Activated naive CD4-positive, alpha-beta T cell treated with anti-CD3 and anti-CD28 coated beads, Interleukin-2, amount 50 U/mL, for 16 hours (primary cell): ENCODE measurements around the gene METTL24.
"Not testable (repeated sequence)": the region's sequence is repeated elsewhere in the genome, so short reads cannot be mapped to it uniquely, and the experiment has no call there.

Source experiments
- DNase-seq: peaks from one replicate; pipeline ENCODE4 v3.0.0-alpha.2; 2020

Gene METTL24

GRCh38 chr6:110250838-110251237, 107.3 kb downstream of the METTL24 start:
- no peak for DNase-seq

- no peak for DNase-seq
Measured at GRCh38 chr6:110250058-110250457, 108.1 kb downstream of the METTL24 start.

GRCh38 chr6:110246900-110247546, 111.1 kb downstream of the METTL24 start:
- DNase-seq: no peak

- DNase-seq: no peak
Measured at GRCh38 chr6:110246378-110246777, 111.8 kb downstream of the METTL24 start.

- DNase-seq: not testable (repeated sequence)
Measured at GRCh38 chr6:110244621-110245020, 113.5 kb downstream of the METTL24 start.

GRCh38 chr6:110239526-110240274, 118.4 kb downstream of the METTL24 start:
- no peak for DNase-seq

- DNase-seq: not testable (repeated sequence)
Measured at GRCh38 chr6:110236007-110236406, 122.1 kb downstream of the METTL24 start.

- DNase-seq: no peak
Measured at GRCh38 chr6:110233770-110234374, 124.3 kb downstream of the METTL24 start.

GRCh38 chr6:110232450-110232849, 125.7 kb downstream of the METTL24 start:
- no peak for DNase-seq

GRCh38 chr6:110226261-110226660, 131.9 kb downstream of the METTL24 start:
- DNase-seq: no peak

- DNase-seq: no peak
Measured at GRCh38 chr6:110221738-110222137, 136.4 kb downstream of the METTL24 start.

GRCh38 chr6:110217266-110217665, 140.9 kb downstream of the METTL24 start:
- DNase-seq: no peak

GRCh38 chr6:110216140-110216539, 142.0 kb downstream of the METTL24 start:
- DNase-seq: no peak

- DNase-seq: no peak
Measured at GRCh38 chr6:110214338-110214737, 143.8 kb downstream of the METTL24 start.

GRCh38 chr6:110211753-110212152, 146.4 kb downstream of the METTL24 start:
- no peak for DNase-seq

GRCh38 chr6:110207652-110208051, 150.5 kb downstream of the METTL24 start:
- no peak for DNase-seq

- no peak for DNase-seq
Measured at GRCh38 chr6:110201151-110201884, 156.8 kb downstream of the METTL24 start.

- no peak for DNase-seq
Measured at GRCh38 chr6:110198561-110198960, 159.6 kb downstream of the METTL24 start.

GRCh38 chr6:110196874-110197273, 161.3 kb downstream of the METTL24 start:
- DNase-seq: no peak

- no peak for DNase-seq
Measured at GRCh38 chr6:110195639-110196038, 162.5 kb downstream of the METTL24 start.
